ENCODE results near the gene ZNF565. TPM values are rescaled to one million over a fixed set of nuclear protein-coding genes. Genes with fewer than 3 reads are reported as not detected.

Gene ZNF565
- total and polyA plus RNA-seq, 12 donors = 2.0 to 7.5 (median 4.0) TPM

DNA sequence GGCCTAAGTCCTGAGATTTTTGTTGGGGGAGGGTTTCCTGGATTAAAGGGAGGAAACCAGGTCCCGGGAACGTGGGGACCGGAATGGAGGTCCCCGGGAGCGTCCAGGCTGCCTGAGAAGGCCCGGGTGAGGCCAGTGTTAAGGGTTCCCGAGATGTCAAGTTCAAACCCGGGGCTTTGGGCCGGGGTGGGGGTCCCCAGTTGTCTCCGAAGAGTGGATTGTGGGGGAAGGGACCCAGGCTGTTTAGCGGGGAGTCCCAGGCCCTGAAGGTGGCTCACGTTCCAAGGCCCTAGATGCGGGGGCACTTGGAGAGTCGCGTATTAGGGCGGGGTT is 62.5 kb downstream of the ZNF565 start:
- intact Hi-C loops (cut with DNase I) = no loop called here

DNA sequence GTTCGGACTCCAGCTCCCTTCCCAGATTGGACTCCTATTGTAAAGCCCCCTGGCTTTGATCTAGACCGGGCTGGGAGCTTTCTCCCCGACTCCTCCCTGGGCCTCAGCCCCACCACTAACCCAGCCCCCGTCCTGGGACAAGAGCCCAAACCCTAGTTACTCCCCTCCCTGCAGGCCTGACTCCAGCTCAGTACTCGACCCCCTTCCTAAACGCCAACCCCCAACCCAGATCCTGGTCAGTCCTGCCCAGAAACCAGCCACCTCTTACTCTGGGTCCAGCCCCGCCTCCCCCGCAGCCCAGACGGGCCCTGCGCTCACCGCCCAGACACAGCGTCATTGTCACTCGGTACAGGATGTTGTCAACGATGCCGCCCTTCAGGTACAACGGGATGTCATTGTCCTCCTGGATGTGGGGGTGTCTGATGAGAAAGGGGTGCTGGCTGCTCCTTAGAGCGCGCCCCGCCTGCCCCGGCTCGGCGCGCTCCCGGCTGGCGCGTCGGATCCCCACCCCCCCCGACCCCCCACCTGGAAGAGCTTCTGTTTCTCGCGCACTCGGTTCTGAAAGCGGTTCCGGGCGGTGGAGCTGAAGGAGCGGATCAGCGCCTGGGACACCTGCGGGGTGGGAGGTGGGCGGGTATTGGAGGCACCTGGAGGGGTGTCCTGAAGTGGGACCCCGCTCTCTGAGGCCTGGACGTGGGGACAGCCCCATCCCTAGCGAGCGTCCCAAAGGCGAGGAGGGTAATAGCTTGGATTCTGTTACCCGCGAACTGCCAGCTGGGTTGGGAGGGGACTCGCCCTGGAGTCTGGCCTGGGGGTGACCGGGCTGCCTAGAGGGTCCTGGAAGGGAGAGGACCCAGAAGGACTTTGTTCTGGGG is 63.1 kb downstream of the ZNF565 start:
- Histone ChIP-seq H3K9me3 (replicated peaks in 1 of 3) (no peaks in the 10 kb centered on the region), H3K36me3 (replicated peaks in 1 of 2) (peaks cover 0 to 44% of the 10 kb centered on the region in 2 donors), H3K27me3 (no peaks in the 10 kb centered on the region), H3K4me1 (replicated peaks in 1 of 2) (peaks cover 6 to 13% of the 10 kb centered on the region in 2 donors), H3K27ac (peak overlapping the region; percentile 93 to 98 (median 94)), H3K4me3 (peak overlapping the region in 3 of 4 donors; percentile 33 to 69 (median 55))
- intact Hi-C loops (cut with DNase I) = no loop called here
- 32 to 69% (median 56%) methylated on average over 14 to 47 of the region's 47 CpGs for WGBS, 4 donors
- TF ChIP-seq POLR2A (IDR thresholded peaks at IDR 0.05) = peak; percentile 41 to 59
- TF ChIP-seq CTCF (IDR thresholded peaks at IDR 0.05) = no peak
- DNase-seq = peak; percentile 63 to 89 (median 69)

More for the DNA sequence above, 62.5 kb downstream of the ZNF565 start:
- 13 to 33% (median 24%) methylated on average over 5 to 16 of the region's 16 CpGs for WGBS, 4 donors
- no peaks in the 10 kb centered on the region for H3K27me3 ChIP-seq
- peaks cover 6 to 13% of the 10 kb centered on the region in 2 donors for H3K4me1 ChIP-seq (replicated peaks in 1 of 2)
- TF ChIP-seq POLR2A (IDR thresholded peaks at IDR 0.05) = no peak
- TF ChIP-seq CTCF (IDR thresholded peaks at IDR 0.05) = no peak
- no peaks in the 10 kb centered on the region for H3K9me3 ChIP-seq (replicated peaks in 1 of 3)
- H3K36me3 ChIP-seq (replicated peaks in 1 of 2) = peaks cover 0 to 38% of the 10 kb centered on the region in 2 donors
- DNase-seq = peak in 1 of 7 donors; percentile 64
- H3K27ac ChIP-seq = peak overlapping the region; percentile 93 to 98 (median 94)
- peak overlapping the region in 3 of 4 donors; percentile 33 to 69 (median 55) for H3K4me3 ChIP-seq

GRCh38 chr19:36150586-36150985 is 63.9 kb downstream of the ZNF565 start:
- DNase-seq = no peak
- H3K27me3 ChIP-seq = no peaks in the 10 kb centered on the region
- H3K27ac ChIP-seq = peak overlapping the region in 4 of 5 donors; percentile 93 to 98 (median 94)
- no peak overlapping the region for H3K4me3 ChIP-seq
- intact Hi-C loops (cut with DNase I) = no loop called here
- H3K4me1 ChIP-seq (replicated peaks in 1 of 2) = peaks cover 6 to 13% of the 10 kb centered on the region in 2 donors
- no peaks in the 10 kb centered on the region for H3K9me3 ChIP-seq (replicated peaks in 1 of 3)
- H3K36me3 ChIP-seq (replicated peaks in 1 of 2) = peaks cover 0 to 52% of the 10 kb centered on the region in 2 donors
- whole genome bisulfite sequencing, 4 donors = 43 to 71% (median 64%) methylated on average over 1 to 5 of the region's 5 CpGs
- TF ChIP-seq POLR2A (IDR thresholded peaks at IDR 0.05) = no peak
- no peak for TF ChIP-seq CTCF (IDR thresholded peaks at IDR 0.05)

DNA sequence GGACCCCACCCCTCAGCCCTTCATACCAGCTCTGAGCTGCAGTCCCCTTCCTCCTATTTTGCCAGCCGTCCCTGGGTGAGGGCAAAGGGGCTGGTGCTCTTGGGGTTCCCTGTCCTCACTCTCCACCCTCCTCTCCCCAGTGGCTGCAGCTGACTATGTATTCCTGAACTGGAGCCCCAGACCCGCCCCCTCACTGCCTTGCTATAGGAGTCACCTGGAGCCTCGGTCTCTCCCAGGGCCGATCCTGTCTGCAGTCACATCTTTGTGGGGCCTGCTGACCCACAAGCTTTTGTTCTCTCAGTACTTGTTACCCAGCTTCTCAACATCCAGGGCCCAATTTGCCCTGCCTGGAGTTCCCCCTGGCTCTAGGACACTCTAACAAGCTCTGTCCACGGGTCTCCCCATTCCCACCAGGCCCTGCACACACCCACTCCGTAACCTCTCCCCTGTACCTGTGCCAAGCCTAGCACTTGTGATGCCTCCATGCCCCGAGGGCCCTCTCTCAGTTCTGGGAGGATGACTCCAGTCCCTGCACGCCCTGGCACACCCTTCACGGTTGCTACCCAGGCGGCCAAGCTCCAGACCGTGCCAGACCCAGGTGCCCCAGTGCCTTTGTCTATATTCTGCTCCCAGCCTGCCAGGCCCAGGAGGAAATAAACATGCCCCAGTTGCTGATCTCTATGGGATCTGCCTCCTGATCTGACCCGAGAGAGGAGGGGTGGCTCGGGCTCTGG is 64.6 kb downstream of the ZNF565 start:
- peak overlapping the region in 1 of 5 donors; percentile 98 for H3K27ac ChIP-seq
- TF ChIP-seq CTCF (IDR thresholded peaks at IDR 0.05) (no peak), POLR2A (IDR thresholded peaks at IDR 0.05) (no peak)

More for the DNA sequence above, 64.6 kb downstream of the ZNF565 start:
- H3K4me3 ChIP-seq = no peak overlapping the region
- H3K36me3 ChIP-seq (replicated peaks in 1 of 2) = peaks cover 0 to 59% of the 10 kb centered on the region in 2 donors
- no peaks in the 10 kb centered on the region for H3K9me3 ChIP-seq (replicated peaks in 1 of 3)
- H3K4me1 ChIP-seq (replicated peaks in 1 of 2) = peaks cover 6 to 13% of the 10 kb centered on the region in 2 donors
- H3K27me3 ChIP-seq = no peaks in the 10 kb centered on the region
- DNase-seq = no peak
- intact Hi-C loops (cut with DNase I) = no loop called here
- 83 to 85% (median 84%) methylated on average over 11 to 13 of the region's 13 CpGs for WGBS, 4 donors
